ENCODE results near the gene CAMK1D. TPM values are rescaled to one million over a fixed set of nuclear protein-coding genes. Genes with fewer than 3 reads are reported as not detected.

The CAMK1D gene
- total and polyA plus RNA-seq, 2 experiments from 2014 or later = 2.0 to 3.8 TPM

DNA sequence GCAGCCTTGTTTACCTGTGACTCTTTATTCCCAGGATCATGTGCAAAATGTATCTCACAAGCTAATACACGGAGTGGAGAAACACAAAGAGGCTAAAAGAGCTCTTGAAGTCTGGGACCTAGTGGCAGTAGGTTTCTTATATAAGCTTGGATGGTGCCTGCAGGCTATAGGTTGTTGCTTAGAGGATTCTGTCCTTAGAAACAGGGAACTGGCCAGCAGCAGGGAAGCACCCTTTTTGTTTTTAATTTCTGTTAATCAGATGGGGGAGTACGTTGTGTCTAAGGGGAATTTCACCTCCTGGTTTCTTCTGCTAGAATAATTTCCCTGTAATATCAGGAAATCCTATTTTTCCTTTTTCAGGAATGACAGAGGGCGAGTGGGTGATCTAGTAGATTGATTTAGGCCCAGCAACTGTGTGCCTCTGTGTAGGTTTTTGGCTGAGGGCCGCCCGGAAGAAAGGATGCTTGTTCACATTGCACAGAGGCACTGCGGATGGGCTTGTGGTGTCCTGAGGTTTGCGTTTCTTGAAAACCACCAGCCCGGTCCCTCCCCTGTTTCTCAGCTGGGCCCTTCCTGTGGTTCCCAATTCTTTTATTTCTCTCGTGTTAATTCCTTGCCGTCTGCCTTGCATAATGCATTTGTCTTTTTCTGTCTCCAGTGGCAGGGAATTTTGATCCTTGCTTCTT, 158.0 kb downstream of the CAMK1D start:
- no peak for DNase-seq (ENCODE audit: low read depth in 1 of 2, low spot score in 1 of 2)
- Histone ChIP-seq H3K4me1 (ENCODE audit: low read depth) (no peaks in the 10 kb centered on the region), H3K36me3 (no peaks in the 10 kb centered on the region), H3K27ac (no peak overlapping the region), H3K27me3 (no peaks in the 10 kb centered on the region), H3K4me3 (no peak overlapping the region), H3K9me3 (ENCODE audit: low read depth) (no peaks in the 10 kb centered on the region)
- TF ChIP-seq, protein P1, sequence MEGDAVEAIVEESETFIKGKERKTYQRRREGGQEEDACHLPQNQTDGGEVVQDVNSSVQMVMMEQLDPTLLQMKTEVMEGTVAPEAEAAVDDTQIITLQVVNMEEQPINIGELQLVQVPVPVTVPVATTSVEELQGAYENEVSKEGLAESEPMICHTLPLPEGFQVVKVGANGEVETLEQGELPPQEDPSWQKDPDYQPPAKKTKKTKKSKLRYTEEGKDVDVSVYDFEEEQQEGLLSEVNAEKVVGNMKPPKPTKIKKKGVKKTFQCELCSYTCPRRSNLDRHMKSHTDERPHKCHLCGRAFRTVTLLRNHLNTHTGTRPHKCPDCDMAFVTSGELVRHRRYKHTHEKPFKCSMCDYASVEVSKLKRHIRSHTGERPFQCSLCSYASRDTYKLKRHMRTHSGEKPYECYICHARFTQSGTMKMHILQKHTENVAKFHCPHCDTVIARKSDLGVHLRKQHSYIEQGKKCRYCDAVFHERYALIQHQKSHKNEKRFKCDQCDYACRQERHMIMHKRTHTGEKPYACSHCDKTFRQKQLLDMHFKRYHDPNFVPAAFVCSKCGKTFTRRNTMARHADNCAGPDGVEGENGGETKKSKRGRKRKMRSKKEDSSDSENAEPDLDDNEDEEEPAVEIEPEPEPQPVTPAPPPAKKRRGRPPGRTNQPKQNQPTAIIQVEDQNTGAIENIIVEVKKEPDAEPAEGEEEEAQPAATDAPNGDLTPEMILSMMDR (IDR thresholded peaks at IDR 0.05; ENCODE audit: low read depth, low read length) = no peak

DNA sequence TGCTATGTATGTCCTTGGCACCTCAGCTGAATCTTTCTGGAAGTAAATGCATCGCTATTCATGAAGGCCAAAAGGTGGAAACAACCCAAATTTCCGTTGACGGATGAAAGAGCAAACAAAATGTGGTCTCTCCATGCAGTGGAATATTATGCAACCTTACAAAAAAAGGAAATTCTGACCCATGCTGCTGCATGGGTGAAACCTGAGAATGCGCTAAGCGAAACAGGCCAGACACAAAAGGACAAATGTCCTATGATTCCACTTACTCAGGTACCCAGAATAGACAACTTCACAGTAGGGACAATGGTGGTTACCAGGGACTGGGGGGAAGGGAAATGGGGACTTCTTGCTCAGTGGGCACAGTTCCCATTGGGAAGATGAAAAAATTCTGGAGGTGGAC, 158.8 kb downstream of the CAMK1D start:
- Histone ChIP-seq H3K4me1 (ENCODE audit: low read depth) (no peaks in the 10 kb centered on the region), H3K27ac (no peak overlapping the region), H3K27me3 (no peaks in the 10 kb centered on the region), H3K9me3 (ENCODE audit: low read depth) (no peaks in the 10 kb centered on the region), H3K36me3 (no peaks in the 10 kb centered on the region), H3K4me3 (no peak overlapping the region)
- TF ChIP-seq, protein P1 (IDR thresholded peaks at IDR 0.05; ENCODE audit: low read depth, low read length) = no peak
- DNase-seq (ENCODE audit: low read depth in 1 of 2, low spot score in 1 of 2) = no peak

DNA sequence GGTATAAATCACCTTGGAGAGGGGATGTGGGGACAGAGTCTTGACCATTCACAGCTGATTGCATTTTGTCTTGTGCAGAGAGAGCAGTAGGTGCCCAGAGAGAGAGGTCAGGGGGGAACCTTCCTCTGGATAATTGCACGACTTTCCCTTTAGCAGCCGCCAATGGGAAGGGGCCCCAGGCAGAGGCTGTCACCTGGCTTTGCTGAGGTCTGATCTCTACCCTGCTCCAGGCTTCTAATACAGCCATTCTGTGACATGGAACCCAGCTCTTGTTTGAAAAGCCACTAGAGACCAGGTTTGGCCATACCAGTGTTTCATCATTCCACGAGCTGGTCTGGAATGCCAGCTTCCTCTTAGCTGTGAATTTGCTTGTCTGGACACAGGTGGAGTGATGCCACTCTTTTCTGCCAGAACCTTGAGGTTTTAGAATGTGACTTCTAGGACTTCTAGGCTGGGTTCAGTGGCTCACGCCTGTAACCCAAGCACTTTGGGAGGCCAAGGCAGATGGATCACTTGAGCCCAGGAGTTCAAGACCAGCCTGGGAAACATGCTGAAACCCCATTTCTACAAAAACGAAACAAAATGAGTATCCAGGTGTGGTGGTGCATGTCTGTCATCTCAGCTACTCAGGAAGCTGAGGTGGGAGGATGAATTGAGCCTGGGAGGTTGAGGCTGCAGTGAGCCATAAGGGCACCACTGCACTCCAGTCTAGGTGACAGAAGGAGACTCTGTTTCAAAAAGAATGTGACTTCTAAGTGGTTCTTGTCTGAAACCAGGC, 159.9 kb downstream of the CAMK1D start:
- Histone ChIP-seq H3K27me3 (no peaks in the 10 kb centered on the region), H3K4me1 (ENCODE audit: low read depth) (no peaks in the 10 kb centered on the region), H3K9me3 (ENCODE audit: low read depth) (no peaks in the 10 kb centered on the region), H3K27ac (no peak overlapping the region), H3K36me3 (no peaks in the 10 kb centered on the region), H3K4me3 (no peak overlapping the region)
- TF ChIP-seq, protein P1 (IDR thresholded peaks at IDR 0.05; ENCODE audit: low read depth, low read length) = no peak
- DNase-seq (ENCODE audit: low read depth in 1 of 2, low spot score in 1 of 2) = no peak

DNA sequence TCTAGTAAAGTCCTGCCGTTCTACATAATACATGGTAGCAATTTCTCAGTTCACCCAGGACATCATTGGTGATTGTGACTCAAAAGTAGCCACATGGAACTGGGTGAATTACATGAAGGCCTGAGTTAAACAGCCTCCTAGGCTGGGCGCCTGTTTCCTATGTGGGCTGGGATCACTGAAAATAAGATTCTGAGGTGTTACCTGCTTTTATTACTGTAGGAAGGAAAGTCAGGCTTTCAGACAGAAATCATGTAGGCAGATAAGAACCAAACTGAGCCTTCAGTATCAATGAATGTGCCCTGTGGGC, 160.4 kb downstream of the CAMK1D start:
- no peak overlapping the region for H3K27ac ChIP-seq
- no peaks in the 10 kb centered on the region for H3K9me3 ChIP-seq (ENCODE audit: low read depth)
- no peaks in the 10 kb centered on the region for H3K4me1 ChIP-seq (ENCODE audit: low read depth)
- no peak for DNase-seq (ENCODE audit: low read depth in 1 of 2, low spot score in 1 of 2)
- no peaks in the 10 kb centered on the region for H3K36me3 ChIP-seq
- no peak overlapping the region for H3K4me3 ChIP-seq
- H3K27me3 ChIP-seq = no peaks in the 10 kb centered on the region
- TF ChIP-seq, protein P1 (IDR thresholded peaks at IDR 0.05; ENCODE audit: low read depth, low read length) = no peak

DNA sequence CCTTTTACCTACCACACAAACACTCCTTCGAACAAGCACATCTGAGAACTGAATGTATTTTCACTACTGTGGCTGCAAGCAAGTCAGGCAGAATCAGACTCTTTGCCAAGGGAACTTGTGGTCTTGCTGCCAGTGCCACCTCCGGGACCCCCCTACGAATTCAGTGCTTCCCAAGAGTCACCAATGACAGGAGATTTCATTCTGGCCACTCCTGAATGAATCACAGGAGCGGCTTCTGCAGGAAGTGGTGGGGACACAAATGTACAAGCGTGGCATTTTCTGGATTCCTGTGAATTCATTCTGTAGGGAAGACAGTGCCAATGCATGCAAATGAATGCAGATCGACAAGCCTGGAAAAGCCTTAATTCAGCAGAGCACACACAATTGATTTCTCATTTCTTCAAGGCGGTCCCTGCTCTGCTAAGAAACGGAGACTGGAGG, 161.2 kb downstream of the CAMK1D start:
- TF ChIP-seq, protein P1 (IDR thresholded peaks at IDR 0.05; ENCODE audit: low read depth, low read length) = no peak
- Histone ChIP-seq H3K9me3 (ENCODE audit: low read depth) (no peaks in the 10 kb centered on the region), H3K27ac (no peak overlapping the region), H3K4me1 (ENCODE audit: low read depth) (no peaks in the 10 kb centered on the region), H3K4me3 (no peak overlapping the region), H3K27me3 (no peaks in the 10 kb centered on the region), H3K36me3 (no peaks in the 10 kb centered on the region)
- no peak for DNase-seq (ENCODE audit: low read depth in 1 of 2, low spot score in 1 of 2)

Measured in cardiac muscle cell (in vitro differentiated cells and primary cell).